Panc1 (cell line): ENCODE data around the gene PRPH. TPM values are rescaled to one million over a fixed set of nuclear protein-coding genes. Genes with fewer than 3 reads are reported as not detected.

Experiments used
- ATAC-seq: fragments of 200-7000 bp; cut with Tn5 transposase; 2 replicates; pipeline ENCODE4 v1.9.1; 2020; ENCODE audit warnings: mild to moderate bottlenecking, moderate library complexity
- BruUV-seq: library from RNA; stranded (reverse); fragments of 400-500 nt; replicated peaks from 2 replicates; lab custom pipeline; 2021; lab: Mats Ljungman, UMichigan
- CTCF ChIA-PET: fragments of 300-600 bp; sonication (Branson Sonifier 250); formaldehyde crosslinking; loops from one replicate; lab custom pipeline; 2022; ENCODE audit warnings: antibody characterized with exemption; lab: Charles Lee
- POLR2A ChIA-PET: fragments of 300-600 bp; sonication (Branson Sonifier 250); formaldehyde crosslinking; loops from one replicate; lab custom pipeline; 2022; ENCODE audit warnings: antibody characterized with exemption; lab: Charles Lee
- DNase-seq: peaks from one replicate; pipeline ENCODE4 v3.0.0-alpha.2; 2010; ENCODE audit warnings: low read depth, low spot score
- H3K27ac ChIP-seq: 2 replicates; pipeline ENCODE4 v1.5.1; 2011; ENCODE audit warnings: mild to moderate bottlenecking, low read length, inconsistent platforms
- H3K27me3 ChIP-seq: fragments of 200-500 bp; sonication (Bioruptor generic); 2 replicates; pipeline ENCODE4 v1.6.0; 2014; ENCODE audit warnings: low read length, inconsistent platforms; ENCODE audit not compliant: control insufficient read depth, insufficient read depth
- H3K36me3 ChIP-seq: fragments of 200-500 bp; sonication (Bioruptor generic); 2 replicates; pipeline ENCODE4 v1.5.1; 2014; ENCODE audit warnings: inconsistent platforms, mild to moderate bottlenecking, low read length, moderate library complexity; ENCODE audit not compliant: control insufficient read depth, insufficient read depth
- H3K4me1 ChIP-seq: 2 replicates; pipeline ENCODE4 v1.5.1; 2011; ENCODE audit warnings: inconsistent platforms, mild to moderate bottlenecking, low read length, moderate library complexity; ENCODE audit not compliant: control insufficient read depth, insufficient read depth
- H3K4me3 ChIP-seq, 2 experiments: 2 replicates each; pipeline ENCODE4 v1.5.1; 2011 to 2012; ENCODE audit warnings: low read depth in 2 of 2, low read length in 2 of 2, mild to moderate bottlenecking in 2 of 2, inconsistent platforms in 1 of 2, moderate library complexity in 1 of 2
- H3K9me3 ChIP-seq: fragments of 200-500 bp; sonication (Bioruptor generic); 2 replicates; pipeline ENCODE4 v1.5.1; 2014; ENCODE audit warnings: low read depth, mild to moderate bottlenecking, inconsistent platforms, low read length, moderate library complexity; ENCODE audit not compliant: control insufficient read depth, insufficient read depth
- CTCF ChIP-seq: fragments of 450-650 bp; IDR thresholded peaks from 2 replicates; pipeline ENCODE4 v1.5.1; 2017; ENCODE audit warnings: mild to moderate bottlenecking
- POLR2AphosphoS5 ChIP-seq: IDR thresholded peaks from 2 replicates; pipeline ENCODE4 v1.6.1; 2012; ENCODE audit warnings: mild to moderate bottlenecking, low read depth, low read length, moderate library complexity
- REST ChIP-seq, 2 experiments: IDR thresholded peaks; 2 replicates each; pipeline ENCODE4 v1.6.1; 2011 to 2012; ENCODE audit warnings: low read depth in 2 of 2, control low read depth in 1 of 2, low read length in 1 of 2, mild to moderate bottlenecking in 1 of 2, moderate library complexity in 1 of 2; ENCODE audit not compliant: insufficient read depth in 1 of 2
- SIN3A ChIP-seq: IDR thresholded peaks from 2 replicates; pipeline ENCODE4 v1.6.1; 2012; ENCODE audit warnings: low read depth, mild to moderate bottlenecking, low read length, moderate library complexity, borderline replicate concordance; ENCODE audit not compliant: insufficient read depth
- TCF7L2 ChIP-seq: IDR thresholded peaks from 2 replicates; pipeline ENCODE4 v1.6.1; 2011; ENCODE audit warnings: mild to moderate bottlenecking, low read depth, low read length, inconsistent platforms
- in situ Hi-C: cut with HindIII; loops from 2 replicates; pipeline ENCODE4 v1.10.0; 2016; ENCODE audit warnings: low sequenced_read_pairs, low pct_unique_long_range_greater_than_20kb
- intact Hi-C: fragments of 100-400 bp; cut with micrococcal nuclease; formaldehyde crosslinking; loops from one replicate; pipeline ENCODE4 v1.10.0; 2022; ENCODE audit not compliant: unreplicated experiment
- total RNA-seq: library from RNA; stranded (reverse); gene quantifications from one replicate; pipeline ENCODE4 v1.2.1, GENCODE V29; 2021; ENCODE audit not compliant: unreplicated experiment

Gene PRPH
- total RNA-seq, 1 experiment from 2014 or later: 0.39 TPM

- ChIA-PET CTCF (interaction anchor here (0.6 to 2.6 kb wide), 5 partner anchors 11 to 57 kb away, joined by 3 to 12 read pairs (median 5); partner anchors contain the start of genes DNAJC22, PRPH and TROAP), POLR2A (no interaction called here)
- DNase-seq (no peak), ATAC-seq (no peak)
- H3K27ac ChIP-seq: no peak overlapping the region
- intact Hi-C loops: loop anchor here (5.0 kb wide), 1 partner anchor 49 kb away; no protein-coding TSS in a partner anchor
- H3K9me3 ChIP-seq: no peaks in the 10 kb centered on the region
- in situ Hi-C loops: no loop called here
- no peaks in the 10 kb centered on the region for H3K27me3 ChIP-seq
- H3K36me3 ChIP-seq: no peaks in the 10 kb centered on the region
- BruUV-seq: no TSS peak
- peak overlapping the region; percentile 56 to 65 for H3K4me3 ChIP-seq
- no peak for TF ChIP-seq REST (IDR thresholded peaks at IDR 0.05; ENCODE audit: insufficient read depth in 1 of 2, low read depth in 2 of 2, low read length in 1 of 2)
- no peak for TF ChIP-seq CTCF
- no peak for TF ChIP-seq POLR2AphosphoS5
- no peak for TF ChIP-seq SIN3A
- TF ChIP-seq TCF7L2: no peak
- H3K4me1 ChIP-seq: peaks cover 8% of the 10 kb centered on the region; the same call in 1 of the 2 replicates
Measured at GRCh38 chr12:49335955-49336644, 41.2 kb downstream of the PRPH start.

GRCh38 chr12:49336645-49337584, 42.0 kb downstream of the PRPH start, which contains the start of gene C1QL4:
Gene C1QL4 (minus strand): TSS chr12:49337188. CDS start chr12:49336477, 711 bp downstream.
- ChIA-PET POLR2A (no interaction called here), CTCF (interaction anchor here (0.6 to 2.6 kb wide), 8 partner anchors 10 to 308 kb away, joined by 3 to 14 read pairs (median 4); partner anchors contain the start of genes DNAJC22 and PRPH)
- peak within 1 kb of the TSS; percentile 56 to 65 for H3K4me3 ChIP-seq
- no peaks in the 10 kb centered on the region for H3K27me3 ChIP-seq
- TF ChIP-seq CTCF (peak; percentile 99), TCF7L2 (no peak), POLR2AphosphoS5 (no peak), SIN3A (no peak), REST (IDR thresholded peaks at IDR 0.05; ENCODE audit: insufficient read depth in 1 of 2, low read depth in 2 of 2, low read length in 1 of 2) (no peak)
- ATAC-seq (peak; percentile 83), DNase-seq (no peak)
- H3K27ac ChIP-seq: no peak within 1 kb of the TSS
- no peaks in the 10 kb centered on the region for H3K9me3 ChIP-seq
- H3K36me3 ChIP-seq: no peaks in the 10 kb centered on the region
- intact Hi-C loops: loop anchor here (5.0 kb wide), 1 partner anchor 50 kb away; no protein-coding TSS in a partner anchor
- H3K4me1 ChIP-seq: peaks cover 8% of the 10 kb centered on the region; the same call in 1 of the 2 replicates
- in situ Hi-C loops: no loop called here
- BruUV-seq: no TSS peak
